ENCODE results near the gene NAA16. TPM values are rescaled to one million over a fixed set of nuclear protein-coding genes. Genes with fewer than 3 reads are reported as not detected.

Gene NAA16
- total and polyA plus RNA-seq, 2 experiments from 2014 or later: 10.7 to 16.2 TPM

GRCh38 chr13:41364043-41364442, 53.0 kb downstream of the NAA16 start:
- Histone ChIP-seq H3K9me2 (replicated peaks; ENCODE audit: insufficient read depth) (no peaks in the 10 kb centered on the region), H3K4me3 (no peak overlapping the region), H3K9me3 (ENCODE audit: low read depth) (no peaks in the 10 kb centered on the region), H3K4me2 (no peak overlapping the region), H2AFZ (no peak overlapping the region), H3K79me2 (no peaks in the 10 kb centered on the region), H4K20me1 (ENCODE audit: insufficient read depth, poor library complexity, severe bottlenecking) (no peaks in the 10 kb centered on the region), H3K36me3 (replicated peaks; ENCODE audit: insufficient read depth, low read depth) (no peaks in the 10 kb centered on the region), H3K4me1 (ENCODE audit: insufficient read depth) (no peaks in the 10 kb centered on the region), H3K27ac (no peak overlapping the region), H3K27me3 (no peaks in the 10 kb centered on the region)
- 94% methylated on average over 2 of the region's 2 CpGs for WGBS (ENCODE audit: low lambda C conversion rate, missing lambda C conversion rate)
- no peak for DNase-seq (ENCODE audit: low spot score)
- TF ChIP-seq EZH2 (IDR thresholded peaks at IDR 0.05; ENCODE audit: borderline replicate concordance): no peak
- TF ChIP-seq CTCF (IDR thresholded peaks at IDR 0.05; ENCODE audit: poor library complexity): no peak
- no peak for TF ChIP-seq EZH2phosphoT487 (IDR thresholded peaks at IDR 0.05; ENCODE audit: low read depth, severe bottlenecking, unreplicated experiment)

GRCh38 chr13:41365631-41366030, 54.6 kb downstream of the NAA16 start:
- H3K4me3 ChIP-seq: no peak overlapping the region
- H3K9me3 ChIP-seq (ENCODE audit: low read depth): no peaks in the 10 kb centered on the region
- WGBS (ENCODE audit: low lambda C conversion rate, missing lambda C conversion rate): 62% methylated on average over 2 of the region's 2 CpGs
- no peaks in the 10 kb centered on the region for H3K27me3 ChIP-seq
- H4K20me1 ChIP-seq (ENCODE audit: insufficient read depth, poor library complexity, severe bottlenecking): no peaks in the 10 kb centered on the region
- H3K27ac ChIP-seq: peak overlapping the region; percentile 12
- no peak for TF ChIP-seq CTCF (IDR thresholded peaks at IDR 0.05; ENCODE audit: poor library complexity)
- no peak for TF ChIP-seq EZH2phosphoT487 (IDR thresholded peaks at IDR 0.05; ENCODE audit: low read depth, severe bottlenecking, unreplicated experiment)
- no peak for TF ChIP-seq EZH2 (IDR thresholded peaks at IDR 0.05; ENCODE audit: borderline replicate concordance)
- H2AFZ ChIP-seq: no peak overlapping the region
- H3K4me1 ChIP-seq (ENCODE audit: insufficient read depth): no peaks in the 10 kb centered on the region
- H3K36me3 ChIP-seq (replicated peaks; ENCODE audit: insufficient read depth, low read depth): no peaks in the 10 kb centered on the region
- no peaks in the 10 kb centered on the region for H3K9me2 ChIP-seq (replicated peaks; ENCODE audit: insufficient read depth)
- H3K4me2 ChIP-seq: no peak overlapping the region
- DNase-seq (ENCODE audit: low spot score): no peak
- H3K79me2 ChIP-seq: no peaks in the 10 kb centered on the region

GRCh38 chr13:41370736-41371135, 59.7 kb downstream of the NAA16 start:
- H3K27ac ChIP-seq: no peak overlapping the region

More at GRCh38 chr13:41370736-41371135, 59.7 kb downstream of the NAA16 start:
- no peaks in the 10 kb centered on the region for H3K9me3 ChIP-seq (ENCODE audit: low read depth)
- H3K9me2 ChIP-seq (replicated peaks; ENCODE audit: insufficient read depth): no peaks in the 10 kb centered on the region
- no peaks in the 10 kb centered on the region for H3K4me1 ChIP-seq (ENCODE audit: insufficient read depth)
- no peak overlapping the region for H2AFZ ChIP-seq
- no peaks in the 10 kb centered on the region for H3K79me2 ChIP-seq
- WGBS (ENCODE audit: low lambda C conversion rate, missing lambda C conversion rate): 95% methylated on average over 2 of the region's 2 CpGs
- H3K4me2 ChIP-seq: no peak overlapping the region
- DNase-seq (ENCODE audit: low spot score): no peak
- H3K4me3 ChIP-seq: no peak overlapping the region
- no peaks in the 10 kb centered on the region for H3K36me3 ChIP-seq (replicated peaks; ENCODE audit: insufficient read depth, low read depth)
- TF ChIP-seq CTCF (IDR thresholded peaks at IDR 0.05; ENCODE audit: poor library complexity) (no peak), EZH2 (IDR thresholded peaks at IDR 0.05; ENCODE audit: borderline replicate concordance) (no peak), EZH2phosphoT487 (IDR thresholded peaks at IDR 0.05; ENCODE audit: low read depth, severe bottlenecking, unreplicated experiment) (no peak)
- no peaks in the 10 kb centered on the region for H3K27me3 ChIP-seq
- H4K20me1 ChIP-seq (ENCODE audit: insufficient read depth, poor library complexity, severe bottlenecking): no peaks in the 10 kb centered on the region
